NCI-H345 treated with DMSO at 0.1 percent for 48 hours (cell line): ENCODE measurements around the gene RNF220.
"Not testable (repeated sequence)": the region's sequence is repeated elsewhere in the genome, so short reads cannot be mapped to it uniquely, and the experiment has no call there.

Source experiments
- DNase-seq: peaks from one replicate; lab custom pipeline; 2025; ENCODE audit not compliant: unreplicated experiment; lab: John Stamatoyannopoulos, UW

The RNF220 gene

DNA sequence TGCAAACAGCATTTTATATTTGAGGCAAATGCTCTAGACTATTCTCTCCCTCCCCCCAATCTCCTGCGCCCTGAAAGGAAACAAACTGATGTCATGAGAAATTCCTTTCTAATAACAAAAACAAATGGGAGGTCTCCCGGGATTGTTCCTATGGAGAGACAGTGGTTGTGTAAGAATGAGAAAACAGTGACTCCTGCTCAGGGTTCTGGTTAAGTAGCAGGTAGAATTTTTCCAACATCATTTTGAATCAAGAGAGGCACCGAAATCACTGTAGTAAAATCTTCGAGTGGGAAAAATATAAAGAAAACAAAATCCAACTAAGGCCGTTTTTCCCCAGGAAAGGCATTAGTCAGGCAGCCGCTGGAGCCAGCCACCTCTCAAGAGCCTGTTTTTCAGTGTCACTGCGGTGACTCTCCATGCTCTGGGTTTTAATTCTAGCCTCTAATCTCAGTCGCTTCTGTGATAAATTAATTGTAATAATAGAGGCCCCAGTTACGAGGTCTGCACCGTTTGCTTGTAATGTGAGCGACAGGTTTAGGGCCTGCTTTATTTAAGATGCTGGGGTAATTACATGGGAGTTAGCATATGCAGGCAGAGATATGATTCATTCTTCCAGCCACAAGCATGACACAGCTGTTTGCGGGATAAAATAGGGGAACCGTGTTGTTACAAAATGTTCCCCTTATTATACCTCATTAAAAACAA is 80.3 kb downstream of the RNF220 start:
- DNase-seq: no peak

DNA sequence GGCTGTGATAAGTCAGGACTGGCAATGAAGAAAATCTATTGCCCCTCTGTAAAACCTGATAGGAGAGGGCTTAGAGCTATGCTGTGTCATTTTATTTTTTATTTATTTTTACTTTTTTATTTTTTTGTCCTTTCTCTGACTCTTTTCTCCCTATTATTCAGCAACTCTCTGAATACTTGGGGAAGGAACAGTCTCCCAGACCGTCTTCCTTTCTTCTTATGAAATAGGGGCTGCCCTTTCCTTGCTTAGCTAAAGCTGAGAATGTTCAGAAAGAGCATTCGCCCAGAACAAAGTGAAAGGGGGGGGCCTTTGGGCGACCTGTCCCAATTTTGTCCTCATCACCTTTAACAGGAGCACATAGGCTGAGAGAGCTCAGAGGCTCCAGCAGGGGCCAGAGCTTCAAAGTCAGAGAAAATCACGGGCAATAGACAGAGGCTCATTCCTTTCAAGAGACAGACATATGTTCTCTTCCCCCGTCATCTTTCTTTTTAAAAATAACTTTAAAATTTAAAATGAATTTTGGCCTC is 80.9 kb downstream of the RNF220 start:
- DNase-seq: no peak

DNA sequence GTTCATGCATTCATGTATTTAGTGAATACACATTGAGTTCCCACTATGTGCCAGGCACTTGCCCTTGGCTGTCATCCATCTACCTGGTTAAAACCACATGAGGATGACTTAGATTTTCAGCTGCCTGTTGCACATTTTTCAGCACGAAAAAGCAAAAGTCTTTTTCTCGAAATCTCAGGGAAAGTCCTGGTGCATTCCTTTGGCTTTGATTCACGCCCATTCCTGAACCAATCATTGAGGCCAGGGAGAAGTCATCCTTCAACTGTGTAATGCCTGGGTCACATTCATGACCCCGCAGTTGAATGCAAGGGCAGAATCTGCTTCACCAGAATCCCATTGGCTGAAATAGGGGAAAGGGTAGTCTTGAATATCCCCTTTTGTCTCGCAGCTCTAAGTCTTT is 84.4 kb downstream of the RNF220 start:
- no peak for DNase-seq

DNA sequence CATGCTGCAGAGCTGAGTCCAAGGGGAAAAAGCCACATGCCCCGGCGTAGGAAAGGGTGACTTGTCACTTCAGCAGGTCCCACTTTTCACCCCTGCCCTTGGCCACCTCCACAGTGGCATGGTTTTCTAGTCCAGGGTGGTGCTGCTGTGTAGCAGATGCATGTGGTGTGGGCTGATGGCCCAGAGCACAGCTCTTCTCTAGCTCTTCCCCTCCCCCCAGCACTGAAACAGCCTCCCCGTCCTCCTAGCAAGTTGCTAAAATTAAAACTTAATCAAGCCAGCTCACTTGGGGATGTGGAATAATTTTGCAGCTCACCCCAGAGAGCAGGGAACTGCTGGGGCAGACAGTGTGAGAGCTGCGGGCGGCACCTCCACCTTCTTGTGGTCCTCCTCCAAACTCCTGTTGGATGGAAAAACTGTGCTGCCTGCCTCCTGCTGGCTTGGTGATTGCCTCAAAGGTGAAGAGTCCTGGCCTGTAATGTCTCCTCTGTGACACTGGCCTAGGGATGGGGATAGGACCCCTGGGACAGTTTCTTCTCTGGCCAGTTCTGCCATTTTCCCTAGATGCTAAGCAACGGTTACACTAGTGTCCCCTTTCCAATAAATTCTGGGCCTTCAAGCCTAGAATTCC is 91.6 kb downstream of the RNF220 start:
- no peak for DNase-seq

- DNase-seq: no peak
Observed at GRCh38 chr1:44497422-44498170, 92.5 kb downstream of the RNF220 start.

- no peak for DNase-seq
Observed at GRCh38 chr1:44499306-44499705, 94.3 kb downstream of the RNF220 start.

DNA sequence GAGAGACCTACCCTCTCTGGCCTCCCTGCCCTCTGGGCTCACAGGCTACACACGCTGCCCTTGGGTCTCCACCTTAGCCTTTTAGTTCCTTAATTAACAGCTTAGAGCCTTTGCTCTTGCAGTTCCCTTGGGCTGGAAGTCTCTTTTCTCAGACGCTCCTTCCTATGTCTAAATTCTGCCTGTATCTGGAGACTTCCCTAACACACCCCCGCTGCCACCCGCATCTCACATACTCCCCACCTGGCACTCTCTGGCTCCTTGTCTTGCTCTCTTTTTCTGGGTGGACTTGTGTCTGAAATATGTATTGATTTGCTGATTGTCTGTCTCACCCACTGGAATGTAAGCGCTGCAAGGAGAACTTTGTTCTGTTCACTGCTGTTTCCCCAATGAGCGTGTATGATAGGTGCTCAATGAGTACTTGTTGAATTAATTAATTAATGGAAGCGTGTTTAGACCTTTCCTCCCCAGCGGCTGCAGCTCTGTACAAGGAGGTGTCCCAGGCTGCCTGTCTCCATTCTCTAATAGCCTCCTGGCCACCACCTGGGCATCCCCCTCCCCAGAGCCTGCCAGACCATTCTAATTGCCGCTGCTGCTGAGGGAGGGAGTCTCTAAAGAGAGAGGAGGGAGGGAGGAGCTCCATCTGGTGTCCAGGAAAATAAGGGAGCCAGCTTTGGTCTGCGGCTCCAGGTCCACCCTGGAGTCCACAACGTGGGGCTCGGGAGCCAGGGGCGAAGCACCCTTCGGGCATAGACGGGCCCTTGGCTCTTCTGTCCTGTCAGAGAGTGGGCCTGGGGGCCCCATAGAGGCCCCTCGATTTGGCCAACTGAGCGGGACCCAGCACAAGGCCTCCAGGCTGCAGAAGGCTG is 95.4 kb downstream of the RNF220 start:
- no peak for DNase-seq

DNA sequence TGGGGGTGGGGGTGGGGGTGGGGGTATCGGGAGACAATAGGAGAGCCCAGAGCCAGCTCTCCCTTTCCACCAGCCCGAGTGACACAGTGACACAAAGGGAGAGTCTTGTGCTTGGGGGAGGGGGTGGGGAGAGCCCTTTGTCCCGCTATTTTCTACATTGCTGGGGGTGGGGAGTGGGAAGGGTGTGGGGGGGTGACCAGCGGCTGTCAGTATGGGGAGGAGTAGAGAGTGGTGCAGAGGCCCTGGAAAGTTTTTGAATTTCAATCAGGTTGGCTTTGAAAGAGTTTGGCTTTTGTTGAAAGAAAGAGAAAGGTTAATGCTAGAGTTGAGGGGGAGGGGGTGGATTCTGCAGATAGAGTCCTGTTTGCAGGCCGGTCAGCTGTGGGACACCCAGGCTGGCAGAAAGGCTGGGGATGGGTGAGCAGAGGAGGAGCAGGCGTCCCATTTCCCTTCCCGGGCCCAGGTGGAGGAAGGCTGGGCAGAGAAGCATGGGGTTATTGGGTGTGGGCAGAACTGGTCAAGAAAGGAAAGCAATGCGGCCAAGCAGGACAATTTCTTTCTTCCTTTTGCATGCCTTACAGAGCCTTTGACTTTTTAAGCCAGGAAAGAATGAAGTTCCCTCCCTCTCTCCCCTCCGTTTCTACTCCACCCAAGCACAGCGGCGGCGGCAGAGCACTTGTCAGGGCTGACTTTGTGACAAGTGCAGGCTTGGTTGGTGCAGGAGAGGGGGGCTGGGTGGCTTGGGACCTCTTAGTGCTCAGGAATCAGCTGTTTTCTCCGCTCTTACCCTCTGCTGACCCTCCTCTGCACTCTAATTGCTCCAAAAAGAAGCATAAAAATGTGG is 96.2 kb downstream of the RNF220 start:
- no peak for DNase-seq

DNA sequence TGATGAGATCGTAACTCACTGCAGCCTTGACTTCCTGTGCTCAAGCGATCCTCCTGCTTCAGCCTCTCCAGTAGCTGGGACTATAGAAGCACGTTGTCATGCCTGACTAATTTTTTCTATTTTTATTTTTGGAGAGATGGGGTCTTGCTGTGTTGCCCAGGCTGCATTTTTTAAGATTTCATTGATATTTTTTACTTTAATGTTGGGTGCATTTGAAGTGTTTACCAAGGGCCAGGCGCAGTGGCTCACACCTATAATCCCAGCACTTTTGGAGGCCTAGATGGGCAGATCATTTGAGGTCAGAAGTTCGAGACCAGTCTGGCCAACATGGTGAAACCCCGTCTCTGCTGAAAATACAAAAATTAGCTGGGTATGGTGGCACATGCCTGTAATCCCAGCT is 97.8 kb downstream of the RNF220 start:
- not testable (repeated sequence) for DNase-seq

DNA sequence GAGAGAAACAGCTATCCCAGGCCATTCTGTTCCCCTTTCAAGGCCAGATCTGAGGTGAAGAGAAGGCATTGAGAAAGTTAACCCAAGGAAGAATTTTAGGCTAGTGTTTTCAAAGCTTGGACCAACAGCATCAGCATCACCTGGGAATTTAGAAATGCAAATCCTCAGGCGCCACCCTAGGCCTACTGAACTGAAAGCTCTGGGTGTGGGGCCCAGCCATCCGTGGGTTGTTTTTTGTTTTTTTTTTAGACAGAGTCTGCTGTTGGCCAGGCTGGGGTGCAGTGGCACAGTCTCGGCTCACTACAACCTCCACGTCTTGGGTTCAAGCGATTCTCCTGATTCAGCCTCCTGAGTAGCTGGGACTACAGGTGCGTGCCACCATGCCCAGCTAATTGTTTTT is 98.6 kb downstream of the RNF220 start:
- no peak for DNase-seq

DNA sequence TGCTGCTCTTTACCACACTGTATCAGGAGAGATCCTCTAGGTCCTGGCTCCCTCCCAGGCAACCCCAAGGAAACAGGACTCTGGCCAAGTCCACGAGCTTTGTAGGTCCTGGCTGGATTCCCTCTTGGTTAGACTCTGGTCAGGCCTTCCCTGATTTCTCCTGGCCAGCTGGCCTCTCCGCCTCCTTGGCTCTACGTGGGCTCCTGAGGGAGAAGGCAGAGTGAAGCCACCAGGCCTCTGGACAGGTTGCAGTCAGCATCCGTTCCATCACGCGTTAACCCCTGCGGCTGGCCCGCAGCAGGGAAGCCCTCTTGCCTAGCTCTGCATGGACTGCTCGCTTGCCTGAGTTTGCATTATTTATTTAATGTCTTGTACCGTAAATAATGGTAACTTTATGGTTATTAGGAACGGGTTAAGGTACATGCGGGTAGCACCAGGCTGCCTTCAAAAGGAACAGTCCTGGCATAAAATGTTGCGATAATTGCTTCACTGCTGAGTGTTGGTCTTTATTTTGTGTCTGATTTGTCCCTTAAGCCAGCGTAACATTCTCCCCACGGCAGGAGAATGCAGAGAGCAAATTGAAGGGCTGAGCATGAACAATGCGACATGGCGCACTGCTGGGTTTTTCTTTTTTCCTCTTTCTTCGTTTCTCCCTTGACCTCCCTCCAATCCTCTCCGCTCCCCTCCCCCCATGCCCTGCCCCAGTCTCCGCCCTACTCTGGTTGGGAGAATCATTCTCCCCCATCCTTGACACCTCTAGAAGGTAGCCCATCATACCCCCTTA is 100.3 kb downstream of the RNF220 start:
- no peak for DNase-seq

- no peak for DNase-seq
Observed at GRCh38 chr1:44507490-44508396, 102.7 kb downstream of the RNF220 start.

DNA sequence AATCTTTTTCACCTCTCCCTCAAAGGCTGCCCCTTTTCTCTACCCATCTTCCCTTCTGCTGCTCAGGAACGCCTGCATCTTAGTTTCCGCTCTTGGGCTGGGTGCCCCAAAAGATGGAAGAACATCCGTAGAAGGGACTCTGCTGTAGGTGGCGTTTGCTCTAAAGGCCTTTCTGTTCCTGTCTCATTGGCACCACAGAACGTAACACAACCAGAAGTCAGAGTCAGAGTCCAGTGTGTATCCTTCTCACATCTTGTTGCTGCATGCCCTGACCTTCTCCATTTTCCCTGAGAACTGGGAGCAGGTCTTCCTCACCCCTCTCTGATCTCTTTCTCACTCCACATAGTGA is 103.3 kb downstream of the RNF220 start:
- no peak for DNase-seq

GRCh38 chr1:44511363-44511762 is 106.3 kb downstream of the RNF220 start:
- DNase-seq: no peak

- DNase-seq: no peak
Observed at GRCh38 chr1:44511769-44512168, 106.7 kb downstream of the RNF220 start.

- no peak for DNase-seq
Observed at GRCh38 chr1:44512313-44512885, 107.3 kb downstream of the RNF220 start.

- no peak for DNase-seq
Observed at GRCh38 chr1:44513111-44513510, 108.1 kb downstream of the RNF220 start.

DNA sequence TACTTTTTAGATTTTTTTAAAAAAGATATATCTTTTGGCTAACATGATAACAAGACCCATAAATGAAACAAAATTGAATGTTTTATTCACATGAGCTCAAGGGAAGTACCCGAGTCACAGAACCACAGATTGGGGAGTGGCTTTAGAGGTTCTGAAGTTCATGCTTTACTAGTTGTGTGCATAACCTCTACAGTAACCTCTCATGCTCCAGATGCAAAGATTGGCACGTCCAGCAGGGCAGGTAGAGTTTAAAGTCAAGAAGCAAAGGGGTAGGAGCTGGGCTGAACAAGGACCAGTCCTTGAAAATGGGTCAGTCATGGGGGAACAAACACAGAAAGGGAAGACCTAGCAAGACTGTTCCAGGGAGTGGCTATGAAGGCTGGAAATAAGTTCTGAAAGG is 109.6 kb downstream of the RNF220 start:
- no peak for DNase-seq
